Panc1 (cell line): ENCODE measurements around the gene MYH7. TPM values are rescaled to one million over a fixed set of nuclear protein-coding genes. Genes with fewer than 3 reads are reported as not detected.

ENCODE experiments used
- ATAC-seq: fragments of 200-7000 bp; cut with Tn5 transposase; 2 replicates; pipeline ENCODE4 v1.9.1; 2020; ENCODE audit warnings: mild to moderate bottlenecking, moderate library complexity
- BruUV-seq: library from RNA; stranded (reverse); fragments of 400-500 nt; replicated peaks from 2 replicates; lab custom pipeline; 2021; lab: Mats Ljungman, UMichigan
- CTCF ChIA-PET: fragments of 300-600 bp; sonication (Branson Sonifier 250); formaldehyde crosslinking; loops from one replicate; lab custom pipeline; 2022; ENCODE audit warnings: antibody characterized with exemption; lab: Charles Lee
- POLR2A ChIA-PET: fragments of 300-600 bp; sonication (Branson Sonifier 250); formaldehyde crosslinking; loops from one replicate; lab custom pipeline; 2022; ENCODE audit warnings: antibody characterized with exemption; lab: Charles Lee
- DNase-seq: peaks from one replicate; pipeline ENCODE4 v3.0.0-alpha.2; 2010; ENCODE audit warnings: low read depth, low spot score
- H3K27ac ChIP-seq: 2 replicates; pipeline ENCODE4 v1.5.1; 2011; ENCODE audit warnings: mild to moderate bottlenecking, low read length, inconsistent platforms
- H3K27me3 ChIP-seq: fragments of 200-500 bp; sonication (Bioruptor generic); 2 replicates; pipeline ENCODE4 v1.6.0; 2014; ENCODE audit warnings: low read length, inconsistent platforms; ENCODE audit not compliant: control insufficient read depth, insufficient read depth
- H3K36me3 ChIP-seq: fragments of 200-500 bp; sonication (Bioruptor generic); 2 replicates; pipeline ENCODE4 v1.5.1; 2014; ENCODE audit warnings: inconsistent platforms, mild to moderate bottlenecking, low read length, moderate library complexity; ENCODE audit not compliant: control insufficient read depth, insufficient read depth
- H3K4me1 ChIP-seq: 2 replicates; pipeline ENCODE4 v1.5.1; 2011; ENCODE audit warnings: inconsistent platforms, mild to moderate bottlenecking, low read length, moderate library complexity; ENCODE audit not compliant: control insufficient read depth, insufficient read depth
- H3K4me3 ChIP-seq, 2 experiments: 2 replicates each; pipeline ENCODE4 v1.5.1; 2011 to 2012; ENCODE audit warnings: low read depth in 2 of 2, low read length in 2 of 2, mild to moderate bottlenecking in 2 of 2, inconsistent platforms in 1 of 2, moderate library complexity in 1 of 2
- H3K9me3 ChIP-seq: fragments of 200-500 bp; sonication (Bioruptor generic); 2 replicates; pipeline ENCODE4 v1.5.1; 2014; ENCODE audit warnings: low read depth, mild to moderate bottlenecking, inconsistent platforms, low read length, moderate library complexity; ENCODE audit not compliant: control insufficient read depth, insufficient read depth
- CTCF ChIP-seq: fragments of 450-650 bp; IDR thresholded peaks from 2 replicates; pipeline ENCODE4 v1.5.1; 2017; ENCODE audit warnings: mild to moderate bottlenecking
- POLR2AphosphoS5 ChIP-seq: IDR thresholded peaks from 2 replicates; pipeline ENCODE4 v1.6.1; 2012; ENCODE audit warnings: mild to moderate bottlenecking, low read depth, low read length, moderate library complexity
- SIN3A ChIP-seq: IDR thresholded peaks from 2 replicates; pipeline ENCODE4 v1.6.1; 2012; ENCODE audit warnings: low read depth, mild to moderate bottlenecking, low read length, moderate library complexity, borderline replicate concordance; ENCODE audit not compliant: insufficient read depth
- TCF7L2 ChIP-seq: IDR thresholded peaks from 2 replicates; pipeline ENCODE4 v1.6.1; 2011; ENCODE audit warnings: mild to moderate bottlenecking, low read depth, low read length, inconsistent platforms
- in situ Hi-C: cut with HindIII; loops from 2 replicates; pipeline ENCODE4 v1.10.0; 2016; ENCODE audit warnings: low sequenced_read_pairs, low pct_unique_long_range_greater_than_20kb
- intact Hi-C: fragments of 100-400 bp; cut with micrococcal nuclease; formaldehyde crosslinking; loops from one replicate; pipeline ENCODE4 v1.10.0; 2022; ENCODE audit not compliant: unreplicated experiment
- total RNA-seq: library from RNA; stranded (reverse); gene quantifications from one replicate; pipeline ENCODE4 v1.2.1, GENCODE V29; 2021; ENCODE audit not compliant: unreplicated experiment
- TF ChIP-seq, protein P1 (sequence below), 2 experiments: IDR thresholded peaks; 2 replicates each; pipeline ENCODE4 v1.6.1; 2011 to 2012; ENCODE audit warnings: low read depth in 2 of 2, control low read depth in 1 of 2, low read length in 1 of 2, mild to moderate bottlenecking in 1 of 2, moderate library complexity in 1 of 2; ENCODE audit not compliant: insufficient read depth in 1 of 2

MYH7 gene
- total RNA-seq, 1 experiment from 2014 or later: not detected

DNA sequence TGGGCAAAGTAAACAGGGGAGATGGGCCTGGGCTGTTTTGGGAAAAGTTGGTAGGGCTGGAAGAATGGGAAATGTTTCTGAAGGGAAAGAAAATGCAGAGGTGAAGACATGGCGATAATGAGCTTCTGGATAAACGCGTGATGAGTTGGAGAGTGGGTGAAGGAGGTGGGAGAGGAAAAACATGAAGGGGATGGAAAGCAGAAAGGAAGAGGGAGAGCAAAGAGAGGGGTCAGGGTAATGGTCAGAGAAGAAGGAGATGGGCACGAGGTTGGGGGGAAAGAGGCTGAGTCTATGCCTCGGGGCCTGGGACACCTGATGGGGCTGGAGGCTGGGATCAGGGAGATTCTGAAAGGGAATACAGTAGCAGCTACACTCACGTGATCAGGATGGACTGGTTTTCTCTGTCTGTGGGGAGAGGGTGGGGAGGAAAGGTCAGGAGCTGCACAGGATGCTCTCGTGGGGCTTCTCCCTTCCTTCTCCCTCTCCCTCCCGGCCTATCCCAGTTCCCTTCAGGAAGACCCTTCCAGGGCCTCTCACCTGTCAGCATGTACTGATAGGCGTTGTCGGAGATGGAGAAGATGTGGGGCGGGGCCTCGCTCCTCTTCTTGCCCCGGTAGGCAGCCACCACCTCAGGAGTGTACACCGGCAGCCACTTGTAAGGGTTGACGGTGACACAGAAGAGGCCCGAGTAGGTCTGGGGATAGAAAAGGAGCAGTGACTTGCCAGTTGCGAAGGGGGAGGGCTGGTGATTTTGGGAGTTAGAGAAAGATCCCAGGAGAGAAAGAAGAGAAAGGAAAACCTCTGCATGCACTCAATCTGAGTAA lies 3.1 kb downstream of the MYH7 start:
- ChIA-PET POLR2A (no interaction called here), CTCF (no interaction called here)
- H3K9me3 ChIP-seq: no peaks in the 10 kb centered on the region
- no peak overlapping the region for H3K27ac ChIP-seq
- no peak for ATAC-seq
- H3K4me3 ChIP-seq: no peak overlapping the region
- no TSS peak for BruUV-seq
- TF ChIP-seq CTCF (no peak), TCF7L2 (no peak), SIN3A (no peak), POLR2AphosphoS5 (no peak)
- TF ChIP-seq, protein P1, sequence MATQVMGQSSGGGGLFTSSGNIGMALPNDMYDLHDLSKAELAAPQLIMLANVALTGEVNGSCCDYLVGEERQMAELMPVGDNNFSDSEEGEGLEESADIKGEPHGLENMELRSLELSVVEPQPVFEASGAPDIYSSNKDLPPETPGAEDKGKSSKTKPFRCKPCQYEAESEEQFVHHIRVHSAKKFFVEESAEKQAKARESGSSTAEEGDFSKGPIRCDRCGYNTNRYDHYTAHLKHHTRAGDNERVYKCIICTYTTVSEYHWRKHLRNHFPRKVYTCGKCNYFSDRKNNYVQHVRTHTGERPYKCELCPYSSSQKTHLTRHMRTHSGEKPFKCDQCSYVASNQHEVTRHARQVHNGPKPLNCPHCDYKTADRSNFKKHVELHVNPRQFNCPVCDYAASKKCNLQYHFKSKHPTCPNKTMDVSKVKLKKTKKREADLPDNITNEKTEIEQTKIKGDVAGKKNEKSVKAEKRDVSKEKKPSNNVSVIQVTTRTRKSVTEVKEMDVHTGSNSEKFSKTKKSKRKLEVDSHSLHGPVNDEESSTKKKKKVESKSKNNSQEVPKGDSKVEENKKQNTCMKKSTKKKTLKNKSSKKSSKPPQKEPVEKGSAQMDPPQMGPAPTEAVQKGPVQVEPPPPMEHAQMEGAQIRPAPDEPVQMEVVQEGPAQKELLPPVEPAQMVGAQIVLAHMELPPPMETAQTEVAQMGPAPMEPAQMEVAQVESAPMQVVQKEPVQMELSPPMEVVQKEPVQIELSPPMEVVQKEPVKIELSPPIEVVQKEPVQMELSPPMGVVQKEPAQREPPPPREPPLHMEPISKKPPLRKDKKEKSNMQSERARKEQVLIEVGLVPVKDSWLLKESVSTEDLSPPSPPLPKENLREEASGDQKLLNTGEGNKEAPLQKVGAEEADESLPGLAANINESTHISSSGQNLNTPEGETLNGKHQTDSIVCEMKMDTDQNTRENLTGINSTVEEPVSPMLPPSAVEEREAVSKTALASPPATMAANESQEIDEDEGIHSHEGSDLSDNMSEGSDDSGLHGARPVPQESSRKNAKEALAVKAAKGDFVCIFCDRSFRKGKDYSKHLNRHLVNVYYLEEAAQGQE (IDR thresholded peaks at IDR 0.05; ENCODE audit: insufficient read depth in 1 of 2, low read depth in 2 of 2, low read length in 1 of 2): no peak
- H3K36me3 ChIP-seq: no peaks in the 10 kb centered on the region
- no peaks in the 10 kb centered on the region for H3K4me1 ChIP-seq
- in situ Hi-C loops: no loop called here
- intact Hi-C loops: no loop called here
- DNase-seq: no peak
- no peaks in the 10 kb centered on the region; the same call in 1 of the 2 replicates for H3K27me3 ChIP-seq

- no peaks in the 10 kb centered on the region for H3K36me3 ChIP-seq
- no peak overlapping the region for H3K27ac ChIP-seq
- H3K27me3 ChIP-seq: no peaks in the 10 kb centered on the region; the same call in 1 of the 2 replicates
- ATAC-seq: no peak
- DNase-seq: no peak
- no peak overlapping the region for H3K4me3 ChIP-seq
- POLR2A ChIA-PET: no interaction called here
- in situ Hi-C loops (no loop called here), intact Hi-C loops (no loop called here)
- H3K9me3 ChIP-seq: no peaks in the 10 kb centered on the region
- TF ChIP-seq TCF7L2 (no peak), POLR2AphosphoS5 (no peak)
- TF ChIP-seq, protein P1 (IDR thresholded peaks at IDR 0.05; ENCODE audit: insufficient read depth in 1 of 2, low read depth in 2 of 2, low read length in 1 of 2): no peak
- CTCF ChIA-PET: no interaction called here
- no TSS peak for BruUV-seq
- no peaks in the 10 kb centered on the region for H3K4me1 ChIP-seq
These were observed 4.0 kb downstream of the MYH7 start for GRCh38 chr14:23431486-23431885.
